ENCODE results near the gene SF1. TPM values are rescaled to one million over a fixed set of nuclear protein-coding genes. Genes with fewer than 3 reads are reported as not detected.

SF1 gene
- total and polyA plus RNA-seq, 10 donors: 54.2 to 585 (median 443) TPM

GRCh38 chr11:64766881-64767280 is 11.5 kb downstream of the SF1 start:
- intact Hi-C loops (cut with DNase I; ENCODE audit: low total_unique reads): no loop called here
- H3K4me1 ChIP-seq: peaks cover 61 to 100% (median 90%) of the 10 kb centered on the region in 6 donors
- peak overlapping the region; percentile 36 to 91 (median 65) for H3K27ac ChIP-seq
- TF ChIP-seq CTCF (IDR thresholded peaks at IDR 0.05 in 8 of 11, conservative IDR thresholded peaks at IDR 0.05 in 3 of 11) (no peak), POLR2A (IDR thresholded peaks at IDR 0.05) (no peak), POLR2AphosphoS5 (IDR thresholded peaks at IDR 0.05) (no peak)
- H3K9me3 ChIP-seq: no peaks in the 10 kb centered on the region
- DNase-seq: peak; percentile 75
- H3K36me3 ChIP-seq: peaks cover 4 to 100% (median 89%) of the 10 kb centered on the region in 6 donors
- WGBS, 5 donors: 94 to 99% (median 97%) methylated on average over 11 of the region's 11 CpGs
- H3K27me3 ChIP-seq (replicated peaks in 1 of 7): no peaks in the 10 kb centered on the region
- H3K4me3 ChIP-seq: no peak overlapping the region

GRCh38 chr11:64765851-64766665 is 12.3 kb downstream of the SF1 start:
- Histone ChIP-seq H3K4me1 (peaks cover 59 to 100% (median 90%) of the 10 kb centered on the region in 6 donors), H3K36me3 (peaks cover 2 to 100% (median 84%) of the 10 kb centered on the region in 6 donors), H3K27me3 (replicated peaks in 1 of 7) (no peaks in the 10 kb centered on the region), H3K4me3 (no peak overlapping the region), H3K9me3 (no peaks in the 10 kb centered on the region), H3K27ac (peak overlapping the region in 4 of 8 donors; percentile 70 to 91 (median 82))
- TF ChIP-seq POLR2AphosphoS5 (IDR thresholded peaks at IDR 0.05) (peak; percentile 48 to 67 (median 53)), POLR2A (IDR thresholded peaks at IDR 0.05) (no peak), CTCF (IDR thresholded peaks at IDR 0.05 in 8 of 11, conservative IDR thresholded peaks at IDR 0.05 in 3 of 11) (no peak)
- intact Hi-C loops (cut with DNase I; ENCODE audit: low total_unique reads): no loop called here
- WGBS, 5 donors: 84 to 88% (median 86%) methylated on average over 32 to 42 of the region's 42 CpGs
- peak; percentile 78 for DNase-seq

GRCh38 chr11:64765291-64765850 is 13.0 kb downstream of the SF1 start:
- H3K27ac ChIP-seq: peak overlapping the region in 6 of 8 donors; percentile 63 to 91 (median 82)
- H3K36me3 ChIP-seq: peaks cover 2 to 99% (median 78%) of the 10 kb centered on the region in 6 donors
- peak; percentile 79 for DNase-seq
- H3K27me3 ChIP-seq (replicated peaks in 1 of 7): no peaks in the 10 kb centered on the region
- no peaks in the 10 kb centered on the region for H3K9me3 ChIP-seq
- 88 to 92% (median 90%) methylated on average over 30 of the region's 30 CpGs for WGBS, 5 donors
- H3K4me1 ChIP-seq: peaks cover 65 to 100% (median 90%) of the 10 kb centered on the region in 6 donors
- H3K4me3 ChIP-seq: no peak overlapping the region
- intact Hi-C loops (cut with DNase I; ENCODE audit: low total_unique reads): no loop called here
- TF ChIP-seq POLR2A (IDR thresholded peaks at IDR 0.05): no peak
- peak in 1 of 11 experiments; percentile 17 for TF ChIP-seq CTCF (IDR thresholded peaks at IDR 0.05 in 8 of 11, conservative IDR thresholded peaks at IDR 0.05 in 3 of 11)
- TF ChIP-seq POLR2AphosphoS5 (IDR thresholded peaks at IDR 0.05): peak; percentile 53 to 78 (median 58)

- H3K9me3 ChIP-seq: no peaks in the 10 kb centered on the region
- no peaks in the 10 kb centered on the region for H3K27me3 ChIP-seq (replicated peaks in 1 of 7)
- 75 to 84% (median 75%) methylated on average over 7 to 8 of the region's 8 CpGs for WGBS, 5 donors
- intact Hi-C loops (cut with DNase I; ENCODE audit: low total_unique reads): no loop called here
- peaks cover 71 to 100% (median 94%) of the 10 kb centered on the region in 6 donors for H3K4me1 ChIP-seq
- H3K36me3 ChIP-seq: peaks cover 2 to 99% (median 71%) of the 10 kb centered on the region in 6 donors
- TF ChIP-seq CTCF (IDR thresholded peaks at IDR 0.05 in 8 of 11, conservative IDR thresholded peaks at IDR 0.05 in 3 of 11) (no peak), POLR2AphosphoS5 (IDR thresholded peaks at IDR 0.05) (no peak), POLR2A (IDR thresholded peaks at IDR 0.05) (no peak)
- DNase-seq: peak; percentile 64
- H3K27ac ChIP-seq: peak overlapping the region; percentile 63 to 91 (median 81)
- H3K4me3 ChIP-seq: peak overlapping the region in 1 of 8 donors; percentile 28
Measured at GRCh38 chr11:64764753-64765152, 13.6 kb downstream of the SF1 start.
